Measurements from ENCODE around the gene ARID1B. TPM values are rescaled to one million over a fixed set of nuclear protein-coding genes. Genes with fewer than 3 reads are reported as not detected.

ARID1B gene
- total RNA-seq, 1 experiment from 2014 or later: 24.2 TPM

DNA sequence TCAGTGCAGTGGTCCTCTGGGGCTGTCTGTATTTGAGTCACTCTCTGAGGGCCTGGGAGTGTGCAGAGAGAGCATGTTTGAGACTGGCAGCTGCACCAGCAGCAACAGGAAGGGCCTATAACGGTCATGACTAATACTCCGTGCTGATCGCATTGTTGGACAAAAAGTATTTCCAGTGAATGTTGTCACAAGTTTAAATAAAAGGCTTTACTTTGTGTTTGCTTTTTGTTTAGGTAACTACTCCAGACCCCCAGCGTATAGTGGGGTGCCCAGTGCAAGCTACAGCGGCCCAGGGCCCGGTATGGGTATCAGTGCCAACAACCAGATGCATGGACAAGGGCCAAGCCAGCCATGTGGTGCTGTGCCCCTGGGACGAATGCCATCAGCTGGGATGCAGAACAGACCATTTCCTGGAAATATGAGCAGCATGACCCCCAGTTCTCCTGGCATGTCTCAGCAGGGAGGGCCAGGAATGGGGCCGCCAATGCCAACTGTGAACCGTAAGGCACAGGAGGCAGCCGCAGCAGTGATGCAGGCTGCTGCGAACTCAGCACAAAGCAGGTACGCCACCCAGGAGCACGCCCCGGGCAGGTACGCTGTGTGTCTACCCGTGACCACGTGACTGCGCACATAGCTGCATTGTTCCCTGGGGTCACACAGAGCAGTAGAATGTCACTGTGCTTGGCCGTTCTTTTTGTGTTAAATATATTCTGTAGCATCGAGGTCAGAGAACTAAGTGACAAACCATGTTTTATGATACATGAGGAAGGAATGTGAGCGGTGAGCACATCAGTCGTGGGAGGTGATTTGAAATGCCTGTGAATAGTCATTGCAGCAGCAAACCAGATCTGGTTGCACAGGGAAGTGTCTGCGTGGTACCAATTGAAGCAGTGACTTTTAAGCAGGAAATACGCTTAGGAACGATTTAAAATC lies 371.5 kb downstream of the ARID1B start:
- Histone ChIP-seq H3K9ac (ENCODE audit: low read length) (peak overlapping the region; percentile 58), H3K4me1 (ENCODE audit: insufficient read depth, low read length) (peaks cover 36% of the 10 kb centered on the region), H3K36me3 (ENCODE audit: low read depth, low read length) (no peaks in the 10 kb centered on the region; the same call in 1 of the 2 replicates), H3F3A (ENCODE audit: low read length, unreplicated experiment) (no peaks in the 10 kb centered on the region), H3K27me3 (ENCODE audit: low read length) (no peaks in the 10 kb centered on the region), H3K27ac (ENCODE audit: low read length) (peak overlapping the region; percentile 94), H3K9me2 (replicated peaks; ENCODE audit: low read length) (no peaks in the 10 kb centered on the region), H3K79me2 (ENCODE audit: low read length) (no peaks in the 10 kb centered on the region), H2AFZ (ENCODE audit: low read length) (peak overlapping the region; percentile 56), H4K20me1 (ENCODE audit: low read length) (no peaks in the 10 kb centered on the region), H3K4me2 (ENCODE audit: low read length) (peak overlapping the region; percentile 85), H3K9me3 (ENCODE audit: low read length) (no peaks in the 10 kb centered on the region), H3K4me3 (ENCODE audit: low read length) (peak overlapping the region; percentile 53)
- ChIA-PET POLR2A (ENCODE audit: unreplicated experiment) (no interaction called here), CTCF (no interaction called here)
- BruUV-seq (replicated peaks): no TSS peak
- DNase-seq (peak; percentile 88), ATAC-seq (peak; percentile 84)
- TF ChIP-seq EZH2phosphoT487 (IDR thresholded peaks at IDR 0.05; ENCODE audit: borderline replicate concordance, low read length) (no peak), EZH2 (IDR thresholded peaks at IDR 0.05; ENCODE audit: low read length, unreplicated experiment) (no peak)
- TF ChIP-seq, protein P1, sequence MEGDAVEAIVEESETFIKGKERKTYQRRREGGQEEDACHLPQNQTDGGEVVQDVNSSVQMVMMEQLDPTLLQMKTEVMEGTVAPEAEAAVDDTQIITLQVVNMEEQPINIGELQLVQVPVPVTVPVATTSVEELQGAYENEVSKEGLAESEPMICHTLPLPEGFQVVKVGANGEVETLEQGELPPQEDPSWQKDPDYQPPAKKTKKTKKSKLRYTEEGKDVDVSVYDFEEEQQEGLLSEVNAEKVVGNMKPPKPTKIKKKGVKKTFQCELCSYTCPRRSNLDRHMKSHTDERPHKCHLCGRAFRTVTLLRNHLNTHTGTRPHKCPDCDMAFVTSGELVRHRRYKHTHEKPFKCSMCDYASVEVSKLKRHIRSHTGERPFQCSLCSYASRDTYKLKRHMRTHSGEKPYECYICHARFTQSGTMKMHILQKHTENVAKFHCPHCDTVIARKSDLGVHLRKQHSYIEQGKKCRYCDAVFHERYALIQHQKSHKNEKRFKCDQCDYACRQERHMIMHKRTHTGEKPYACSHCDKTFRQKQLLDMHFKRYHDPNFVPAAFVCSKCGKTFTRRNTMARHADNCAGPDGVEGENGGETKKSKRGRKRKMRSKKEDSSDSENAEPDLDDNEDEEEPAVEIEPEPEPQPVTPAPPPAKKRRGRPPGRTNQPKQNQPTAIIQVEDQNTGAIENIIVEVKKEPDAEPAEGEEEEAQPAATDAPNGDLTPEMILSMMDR (conservative IDR thresholded peaks at IDR 0.05; ENCODE audit: low read depth, low read length): no peak
- intact Hi-C loops (cut with micrococcal nuclease): loop anchor here (2.0 to 5.0 kb wide), 3 partner anchors 34 to 114 kb away; no protein-coding TSS in a partner anchor

DNA sequence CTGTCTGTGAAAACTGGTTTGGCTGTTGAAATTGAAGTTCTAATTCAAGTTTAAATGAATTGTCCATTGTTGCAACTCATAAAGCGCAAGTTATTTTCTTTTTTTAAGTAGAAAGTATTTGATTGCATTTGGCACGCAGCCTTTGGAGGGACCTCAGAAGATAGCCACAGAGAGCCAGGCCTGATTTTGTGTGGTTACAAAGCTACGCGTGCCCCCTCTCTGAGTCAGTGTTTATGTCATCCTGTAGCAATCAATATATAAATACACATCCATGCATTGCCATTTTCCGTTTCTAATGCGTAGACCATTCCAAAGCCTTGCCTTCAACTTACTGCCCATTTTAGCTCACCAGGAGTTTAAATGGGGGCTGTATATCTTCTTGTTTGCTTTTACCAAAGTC lies 372.9 kb downstream of the ARID1B start:
- Histone ChIP-seq H3K4me3 (ENCODE audit: low read length) (peak overlapping the region; percentile 48; the same call in 1 of the 2 replicates), H3K4me1 (ENCODE audit: insufficient read depth, low read length) (peaks cover 33% of the 10 kb centered on the region), H3K79me2 (ENCODE audit: low read length) (no peaks in the 10 kb centered on the region), H4K20me1 (ENCODE audit: low read length) (no peaks in the 10 kb centered on the region), H3K4me2 (ENCODE audit: low read length) (peak overlapping the region; percentile 85), H3K9ac (ENCODE audit: low read length) (peak overlapping the region; percentile 42), H3K27ac (ENCODE audit: low read length) (peak overlapping the region; percentile 94), H3K9me3 (ENCODE audit: low read length) (no peaks in the 10 kb centered on the region), H3K36me3 (ENCODE audit: low read depth, low read length) (peaks cover 3% of the 10 kb centered on the region; the same call in 1 of the 2 replicates), H2AFZ (ENCODE audit: low read length) (no peak overlapping the region), H3K9me2 (replicated peaks; ENCODE audit: low read length) (no peaks in the 10 kb centered on the region), H3K27me3 (ENCODE audit: low read length) (no peaks in the 10 kb centered on the region), H3F3A (ENCODE audit: low read length, unreplicated experiment) (no peaks in the 10 kb centered on the region)
- no peak for TF ChIP-seq EZH2 (IDR thresholded peaks at IDR 0.05; ENCODE audit: low read length, unreplicated experiment)
- intact Hi-C loops (cut with micrococcal nuclease): no loop called here
- POLR2A ChIA-PET (ENCODE audit: unreplicated experiment): no interaction called here
- peak; percentile 27 for DNase-seq
- no peak for ATAC-seq
- no TSS peak for BruUV-seq (replicated peaks)
- CTCF ChIA-PET: no interaction called here

DNA sequence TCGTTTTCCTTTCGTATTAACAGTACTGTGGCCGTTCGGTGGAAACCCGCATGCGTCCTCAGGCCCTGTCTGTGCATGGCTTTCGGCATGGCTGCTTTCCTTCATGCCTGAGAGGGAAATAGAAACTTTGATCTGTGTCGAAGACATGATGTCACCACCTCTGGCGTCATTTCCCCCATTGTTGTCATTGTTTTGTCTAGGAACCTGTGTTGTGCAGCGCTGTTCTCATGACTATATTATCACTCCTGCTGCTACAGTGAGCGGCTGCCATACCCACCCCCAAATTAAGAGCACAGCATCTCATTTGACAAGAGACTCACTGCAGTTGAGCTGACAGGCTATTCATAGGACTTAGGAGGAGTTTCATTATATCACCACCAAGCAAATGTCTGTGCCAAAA lies 373.9 kb downstream of the ARID1B start:
- Histone ChIP-seq H3K9me3 (ENCODE audit: low read length) (no peaks in the 10 kb centered on the region), H3K36me3 (ENCODE audit: low read depth, low read length) (peaks cover 3% of the 10 kb centered on the region; the same call in 1 of the 2 replicates), H3K27ac (ENCODE audit: low read length) (no peak overlapping the region), H3K4me1 (ENCODE audit: insufficient read depth, low read length) (peaks cover 33% of the 10 kb centered on the region), H4K20me1 (ENCODE audit: low read length) (no peaks in the 10 kb centered on the region), H3F3A (ENCODE audit: low read length, unreplicated experiment) (no peaks in the 10 kb centered on the region), H3K27me3 (ENCODE audit: low read length) (no peaks in the 10 kb centered on the region), H3K9ac (ENCODE audit: low read length) (no peak overlapping the region), H3K79me2 (ENCODE audit: low read length) (no peaks in the 10 kb centered on the region), H3K4me3 (ENCODE audit: low read length) (no peak overlapping the region), H3K9me2 (replicated peaks; ENCODE audit: low read length) (no peaks in the 10 kb centered on the region), H2AFZ (ENCODE audit: low read length) (no peak overlapping the region), H3K4me2 (ENCODE audit: low read length) (no peak overlapping the region)
- CTCF ChIA-PET: no interaction called here
- intact Hi-C loops (cut with micrococcal nuclease): no loop called here
- POLR2A ChIA-PET (ENCODE audit: unreplicated experiment): no interaction called here
- DNase-seq (no peak), ATAC-seq (no peak)
- BruUV-seq (replicated peaks): no TSS peak
- TF ChIP-seq EZH2 (IDR thresholded peaks at IDR 0.05; ENCODE audit: low read length, unreplicated experiment): no peak
- TF ChIP-seq EZH2phosphoT487 (IDR thresholded peaks at IDR 0.05; ENCODE audit: borderline replicate concordance, low read length): no peak
- TF ChIP-seq, protein P1 (conservative IDR thresholded peaks at IDR 0.05; ENCODE audit: low read depth, low read length): no peak
